Stromal cell of bone marrow (primary cell): ENCODE measurements around the gene DCDC2.
A peak's percentile ranks its signal among the peaks of the same experiment; 100 is the strongest.
"Not testable (repeated sequence)": the region's sequence is repeated elsewhere in the genome, so short reads cannot be mapped to it uniquely, and the experiment has no call there.

Experiments
- DNase-seq: peaks from one replicate; pipeline ENCODE4 v3.0.0-alpha.2; 2012; ENCODE audit warnings: low read depth

The DCDC2 gene

DNA sequence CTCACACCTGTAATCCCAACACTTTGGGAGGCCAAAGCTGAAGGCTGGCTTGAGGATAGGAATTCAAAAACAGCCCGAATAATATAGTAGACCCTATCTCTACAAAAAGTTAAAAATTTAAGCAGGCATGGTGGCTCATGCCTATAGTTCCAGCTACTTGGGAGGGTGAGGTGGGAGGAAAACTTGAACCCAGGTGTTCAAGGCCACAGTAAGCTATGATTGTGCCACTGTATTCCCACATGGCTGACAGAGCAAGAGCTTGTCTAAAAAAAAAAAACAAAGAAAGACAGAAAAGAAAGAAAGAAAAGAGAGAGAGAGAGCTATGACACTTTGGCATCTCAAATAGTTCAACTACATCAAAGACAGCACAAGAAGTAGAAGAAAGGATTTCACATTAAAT, 33.2 kb downstream of the DCDC2 start:
- no peak for DNase-seq

- no peak for DNase-seq
These were observed 34.1 kb downstream of the DCDC2 start for GRCh38 chr6:24323632-24324337.

DNA sequence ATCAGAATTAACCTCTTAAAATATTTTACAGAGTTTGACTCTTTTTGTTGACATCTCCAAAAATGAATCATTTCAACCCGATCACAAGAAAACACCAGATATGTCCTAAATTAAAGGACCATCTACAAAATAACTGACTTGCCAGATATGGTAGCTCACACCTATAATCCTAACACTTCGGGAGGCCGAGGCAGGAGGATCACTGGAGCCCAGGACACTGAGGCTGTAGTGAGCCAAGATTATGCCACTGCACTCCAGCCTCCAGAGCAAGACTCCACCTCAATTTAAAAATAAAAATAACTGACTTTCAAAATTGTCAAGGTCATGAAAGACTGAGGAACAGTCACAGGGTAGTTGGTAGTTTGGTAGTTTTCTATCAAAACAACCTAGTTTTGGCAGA, 34.9 kb downstream of the DCDC2 start:
- DNase-seq, result no peak

DNA sequence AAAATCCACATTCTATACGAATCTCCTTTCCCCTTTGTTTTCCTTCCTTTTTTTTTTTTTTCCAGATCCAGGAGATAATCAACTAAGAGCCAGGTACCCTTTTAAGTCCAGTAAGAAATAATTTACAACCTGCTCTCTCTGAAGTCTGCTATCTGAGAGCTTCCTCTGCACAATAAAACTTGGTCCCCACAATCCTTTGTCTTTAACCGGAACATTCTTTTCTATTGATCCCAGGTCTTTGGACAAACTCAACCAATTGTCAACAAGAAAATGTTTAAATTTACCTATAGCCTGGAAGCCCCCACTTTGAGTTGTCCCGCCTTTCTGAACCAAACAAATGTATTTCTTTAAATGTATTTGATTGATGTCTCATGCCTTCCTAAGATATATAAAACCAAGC, 35.4 kb downstream of the DCDC2 start:
- not testable (repeated sequence) for DNase-seq

DNA sequence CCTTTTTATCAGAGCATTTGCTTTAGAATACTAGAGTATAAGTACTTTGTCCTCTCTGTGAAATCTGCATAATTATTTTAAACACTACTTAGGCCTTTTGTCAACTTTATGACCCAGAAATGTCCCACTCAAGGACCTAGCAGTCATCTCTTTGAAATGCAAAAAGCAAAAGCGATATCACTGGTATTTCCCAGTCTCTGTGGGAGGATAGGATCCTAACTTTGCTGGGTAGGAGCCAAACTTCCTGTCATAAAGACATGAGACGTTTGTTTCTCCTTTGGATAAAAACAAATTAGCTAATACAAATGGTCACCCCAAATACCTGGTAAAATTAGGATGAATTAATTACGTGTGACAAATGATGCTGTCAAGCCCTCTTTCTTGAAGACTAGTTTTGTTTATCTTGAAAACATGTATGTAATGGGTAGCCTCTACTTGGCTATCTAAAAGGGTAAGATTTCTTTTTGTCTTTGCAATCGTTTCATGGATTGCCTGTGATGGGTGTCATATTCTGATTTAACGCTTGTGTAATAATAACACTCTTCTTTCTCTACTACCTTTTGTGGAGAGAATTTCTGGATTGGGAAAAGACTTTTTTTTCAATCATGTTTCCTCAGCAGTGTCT, 36.2 kb downstream of the DCDC2 start:
- DNase-seq, result no peak

DNA sequence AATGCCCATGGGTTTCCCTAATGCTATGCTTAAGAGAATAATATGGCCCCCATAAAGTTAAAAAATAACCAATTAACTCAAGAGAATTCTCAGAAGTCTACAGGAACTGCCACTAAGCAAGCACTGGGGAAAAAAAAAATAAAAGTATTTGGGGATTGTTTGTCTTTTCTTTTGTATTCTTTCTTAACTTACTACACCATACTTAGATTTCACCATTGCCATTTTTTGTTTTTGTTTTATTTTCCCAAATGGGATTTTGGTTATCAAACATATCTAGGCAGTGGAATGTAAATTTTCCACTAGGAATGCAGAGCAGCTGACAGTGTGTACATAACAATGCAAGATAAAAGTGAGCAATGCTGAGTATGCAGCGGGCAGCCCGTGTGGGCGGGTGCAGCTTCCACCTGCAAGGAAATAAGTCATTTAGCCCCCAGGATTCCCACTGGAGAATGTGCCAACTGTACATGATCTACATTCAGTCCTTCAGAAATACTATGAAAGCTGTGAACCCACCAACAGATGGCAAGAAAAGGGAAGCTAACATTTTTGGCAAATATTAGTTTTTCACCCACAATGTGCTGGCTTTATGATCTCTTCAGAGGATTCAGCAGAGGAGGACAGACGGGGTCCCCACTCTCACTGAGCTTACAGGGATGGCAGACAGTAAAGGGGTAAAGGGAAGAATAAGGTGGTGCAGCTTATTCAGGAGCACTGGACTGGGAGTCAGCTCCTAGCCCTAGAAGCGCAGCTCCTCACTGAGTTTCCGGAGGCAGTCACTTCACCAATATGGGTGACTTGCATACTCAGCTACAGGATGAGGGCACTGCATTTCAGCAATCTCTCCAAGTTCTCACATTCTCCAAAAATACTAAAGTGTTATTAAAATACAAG, 44.4 kb downstream of the DCDC2 start:
- no peak for DNase-seq

DNA sequence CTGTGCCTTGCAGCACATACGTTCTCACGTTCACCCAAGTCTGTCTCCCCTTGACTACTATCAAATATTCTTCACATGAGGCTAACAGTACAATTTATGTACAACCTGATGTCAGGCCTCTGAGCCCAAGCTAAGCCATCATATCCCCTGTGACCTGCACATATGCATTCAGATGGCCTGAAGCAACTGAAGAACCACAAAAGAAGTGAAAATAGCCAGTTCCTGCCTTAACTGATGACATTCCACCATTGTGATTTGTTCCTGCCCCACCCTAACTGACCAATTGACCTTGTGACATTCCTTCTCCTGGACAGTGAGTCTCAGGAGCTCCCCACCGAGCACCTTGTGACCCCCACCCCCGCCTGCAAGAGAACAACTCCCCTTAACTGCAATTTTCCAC, 46.1 kb downstream of the DCDC2 start:
- DNase-seq, result not testable (repeated sequence)

GRCh38 chr6:24307881-24308280, 50.0 kb downstream of the DCDC2 start:
- DNase-seq, result peak; percentile 8

- DNase-seq, result no peak
These were observed 50.9 kb downstream of the DCDC2 start for GRCh38 chr6:24306936-24307335.

- no peak for DNase-seq
These were observed 51.8 kb downstream of the DCDC2 start for GRCh38 chr6:24306038-24306437.

GRCh38 chr6:24296944-24297343, 60.9 kb downstream of the DCDC2 start:
- DNase-seq, result no peak

DNA sequence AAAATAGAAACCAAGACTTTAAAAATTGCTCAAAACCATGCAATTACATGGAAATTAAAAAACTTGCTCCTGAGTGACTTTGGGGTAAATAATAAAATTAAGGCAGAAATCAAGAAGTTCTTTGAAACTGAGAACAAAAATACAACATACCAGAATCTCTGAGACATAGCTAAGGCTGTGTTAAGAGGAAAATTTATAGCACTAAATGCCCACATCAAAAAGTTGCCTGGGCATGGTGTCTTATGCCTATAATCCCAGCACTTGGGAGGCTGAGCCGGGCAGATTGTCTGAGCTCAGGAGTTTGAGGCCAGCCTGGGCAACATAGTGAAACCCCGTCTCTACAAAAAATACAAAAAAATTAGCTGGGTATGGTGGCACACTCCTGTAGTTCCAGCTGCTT, 64.0 kb downstream of the DCDC2 start:
- not testable (repeated sequence) for DNase-seq

GRCh38 chr6:24287239-24287638, 70.6 kb downstream of the DCDC2 start:
- no peak for DNase-seq

DNA sequence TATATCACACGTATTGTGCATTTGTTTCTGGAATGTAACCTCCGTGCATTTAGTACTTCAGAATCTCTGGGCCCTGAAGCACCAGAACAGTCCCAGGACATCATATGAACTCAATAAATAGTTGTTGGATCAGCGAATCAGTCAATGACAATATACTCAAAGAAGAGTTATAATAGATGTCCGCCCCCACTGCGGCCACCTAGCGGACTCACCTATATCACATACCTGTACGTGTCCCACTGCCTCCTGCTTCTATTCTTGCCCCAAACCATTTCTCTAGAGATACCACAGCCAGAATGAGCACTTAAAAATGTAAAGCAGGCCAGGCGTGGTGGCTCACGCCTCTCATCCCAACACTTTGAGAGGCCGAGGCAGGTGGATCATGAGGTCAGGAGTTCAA, 73.9 kb downstream of the DCDC2 start:
- DNase-seq, result no peak

DNA sequence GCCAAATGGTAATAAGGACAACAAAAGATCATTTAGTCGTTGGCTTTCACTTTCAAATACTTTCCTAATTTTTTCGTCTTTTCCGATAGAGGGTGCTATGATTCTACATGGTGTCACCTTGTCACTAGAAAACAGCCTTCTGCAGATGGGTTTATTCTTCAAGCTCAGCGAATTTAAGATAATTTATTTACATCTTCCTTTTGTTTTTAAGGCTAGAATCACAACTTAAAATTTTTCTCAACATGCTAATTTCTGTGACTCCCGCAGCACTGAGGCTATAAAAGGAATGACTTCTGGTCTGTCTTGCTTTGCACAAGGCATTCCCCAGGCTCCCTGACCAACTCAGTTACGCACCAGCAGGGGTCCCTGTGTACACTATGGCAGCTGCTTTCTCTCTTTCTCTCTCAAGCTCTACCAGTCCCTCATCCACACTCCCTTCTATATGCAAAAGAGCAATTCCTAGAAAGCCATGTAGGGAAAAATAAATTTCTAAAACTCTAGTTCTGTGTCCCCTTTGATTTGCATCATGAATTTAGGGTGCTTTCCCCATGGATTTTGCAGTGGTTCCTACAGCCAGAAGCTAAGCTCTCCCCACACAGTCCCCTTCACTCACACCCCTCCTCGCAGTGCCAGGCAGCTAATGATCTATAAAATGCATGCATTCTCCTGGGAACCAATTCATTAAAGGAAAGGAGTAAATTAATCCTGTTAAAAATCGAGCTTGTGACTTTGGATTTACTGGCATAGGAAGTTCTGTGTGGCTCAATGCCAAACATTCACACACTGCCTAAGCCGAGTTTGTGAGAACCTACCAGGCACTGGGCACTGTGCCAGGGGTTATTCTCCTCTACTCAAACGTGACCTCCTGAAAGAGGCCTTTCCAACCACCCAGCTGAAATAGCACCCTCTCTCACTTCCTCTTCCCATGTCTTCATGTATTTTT, 74.5 kb downstream of the DCDC2 start:
- peak; percentile 54 for DNase-seq

GRCh38 chr6:24274441-24275083, 83.3 kb downstream of the DCDC2 start:
- DNase-seq, result peak; percentile 17

- DNase-seq, result peak; percentile 25
These were observed 84.6 kb downstream of the DCDC2 start for GRCh38 chr6:24273096-24273870.

- no peak for DNase-seq
These were observed 85.3 kb downstream of the DCDC2 start for GRCh38 chr6:24272553-24272952.

GRCh38 chr6:24272148-24272547, 85.7 kb downstream of the DCDC2 start:
- no peak for DNase-seq

- no peak for DNase-seq
These were observed 87.8 kb downstream of the DCDC2 start for GRCh38 chr6:24270011-24270410.
